Right lobe of liver (tissue), 4 donors: ENCODE measurements around the gene KRTCAP2.
"Not testable (repeated sequence)": the region's sequence is repeated elsewhere in the genome, so short reads cannot be mapped to it uniquely, and the experiment has no call there.

Source experiments
- CTCF ChIP-seq, 4 donors: fragments of 200-600 bp in 3 of 4; fragments of 450-650 bp in 1 of 4; IDR thresholded peaks; one replicate each; pipeline versions ENCODE4 v1.5.1 to v1.8.0; 2016 to 2022; ENCODE audit warnings: antibody characterized with exemption in 4 of 4, mild to moderate bottlenecking in 2 of 4
- POLR2A ChIP-seq: fragments of 450-650 bp; IDR thresholded peaks from one replicate; pipeline ENCODE4 v1.6.1; 2017; ENCODE audit warnings: antibody characterized with exemption, mild to moderate bottlenecking
- donor health status: DM: no; HTN: no; CAD: no.
- donor health status: DM: no; HTN: no; CAD: no.
- donor health status: DM: no; HTN: yes; CAD: no.

GRCh38 chr1:155155996-155156643 lies 17.0 kb downstream of the KRTCAP2 start:
- not testable (repeated sequence) for TF ChIP-seq CTCF (IDR thresholded peaks at IDR 0.05); POLR2A
